GM12875 (cell line): ENCODE measurements around the gene RABGAP1L.
"Not testable (repeated sequence)": the region's sequence is repeated elsewhere in the genome, so short reads cannot be mapped to it uniquely, and the experiment has no call there.

ENCODE experiments used
- H3K4me3 ChIP-seq: one replicate; pipeline ENCODE4 v1.5.1; 2011; ENCODE audit warnings: low read depth, low read length, control low read depth
- TF ChIP-seq, protein P1 (sequence below): IDR thresholded peaks from 2 replicates; pipeline ENCODE4 v1.5.1; 2011; ENCODE audit warnings: low read depth, mild to moderate bottlenecking, control low read depth, inconsistent platforms, low read length, moderate library complexity, borderline replicate concordance; ENCODE audit not compliant: insufficient read depth

The RABGAP1L gene

DNA sequence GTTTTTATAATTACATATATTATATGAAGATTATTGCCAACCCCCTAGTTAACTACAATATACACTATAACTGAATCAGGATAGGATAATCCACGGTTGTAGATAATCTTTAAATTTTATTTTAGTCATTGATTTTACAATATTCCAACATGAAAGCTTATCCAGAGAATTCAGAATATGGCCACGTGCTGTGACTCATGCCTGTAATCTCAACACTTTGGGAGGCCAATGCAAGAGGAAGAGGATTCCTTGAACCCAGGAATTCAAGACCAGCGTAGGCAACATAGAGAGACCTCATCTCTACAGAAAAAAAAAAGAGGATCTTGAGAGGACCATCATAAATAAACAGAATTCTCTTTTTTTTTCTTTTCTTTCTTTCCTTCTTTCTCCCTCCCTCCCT is 720.9 kb downstream of the RABGAP1L start:
- TF ChIP-seq, protein P1, sequence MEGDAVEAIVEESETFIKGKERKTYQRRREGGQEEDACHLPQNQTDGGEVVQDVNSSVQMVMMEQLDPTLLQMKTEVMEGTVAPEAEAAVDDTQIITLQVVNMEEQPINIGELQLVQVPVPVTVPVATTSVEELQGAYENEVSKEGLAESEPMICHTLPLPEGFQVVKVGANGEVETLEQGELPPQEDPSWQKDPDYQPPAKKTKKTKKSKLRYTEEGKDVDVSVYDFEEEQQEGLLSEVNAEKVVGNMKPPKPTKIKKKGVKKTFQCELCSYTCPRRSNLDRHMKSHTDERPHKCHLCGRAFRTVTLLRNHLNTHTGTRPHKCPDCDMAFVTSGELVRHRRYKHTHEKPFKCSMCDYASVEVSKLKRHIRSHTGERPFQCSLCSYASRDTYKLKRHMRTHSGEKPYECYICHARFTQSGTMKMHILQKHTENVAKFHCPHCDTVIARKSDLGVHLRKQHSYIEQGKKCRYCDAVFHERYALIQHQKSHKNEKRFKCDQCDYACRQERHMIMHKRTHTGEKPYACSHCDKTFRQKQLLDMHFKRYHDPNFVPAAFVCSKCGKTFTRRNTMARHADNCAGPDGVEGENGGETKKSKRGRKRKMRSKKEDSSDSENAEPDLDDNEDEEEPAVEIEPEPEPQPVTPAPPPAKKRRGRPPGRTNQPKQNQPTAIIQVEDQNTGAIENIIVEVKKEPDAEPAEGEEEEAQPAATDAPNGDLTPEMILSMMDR: no peak
- no peak overlapping the region for H3K4me3 ChIP-seq

DNA sequence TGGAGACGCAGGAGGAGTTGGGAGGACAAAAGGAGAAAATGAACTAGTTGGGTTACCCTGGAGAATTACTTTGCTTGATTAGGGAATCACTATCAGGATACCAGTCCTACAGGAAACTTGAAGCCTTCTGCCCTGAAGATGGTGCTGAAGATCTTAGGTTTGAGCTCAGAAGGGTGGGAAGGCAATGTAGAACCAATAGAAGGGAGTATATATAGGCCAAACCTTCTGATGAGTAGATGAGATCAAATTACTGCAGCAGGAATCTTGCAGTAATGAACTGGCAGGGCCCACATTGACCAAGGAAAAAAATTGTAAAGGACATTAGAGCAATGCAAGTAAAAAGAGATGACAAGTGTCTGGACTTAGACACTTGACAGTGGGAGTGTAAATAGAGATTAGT is 724.1 kb downstream of the RABGAP1L start:
- TF ChIP-seq, protein P1: no peak
- H3K4me3 ChIP-seq: no peak overlapping the region

DNA sequence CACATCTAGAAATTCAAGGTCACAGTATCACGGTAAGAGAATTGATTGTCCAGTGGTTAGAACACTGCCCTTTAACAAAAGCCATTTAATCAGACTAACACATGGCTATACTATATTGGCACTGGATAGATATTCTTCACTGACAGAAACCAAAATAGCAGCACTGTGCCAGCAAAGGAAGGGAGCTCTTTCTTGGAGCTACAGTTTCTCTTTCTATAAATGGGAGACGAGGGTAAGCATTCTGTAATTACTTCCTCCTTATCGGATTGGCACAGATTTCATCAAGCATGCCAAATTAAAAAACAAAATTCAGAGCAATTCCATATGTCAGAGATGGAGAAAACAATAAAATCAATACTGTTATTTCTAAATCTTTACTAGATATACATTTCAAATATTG is 724.7 kb downstream of the RABGAP1L start:
- H3K4me3 ChIP-seq: no peak overlapping the region
- TF ChIP-seq, protein P1: no peak

DNA sequence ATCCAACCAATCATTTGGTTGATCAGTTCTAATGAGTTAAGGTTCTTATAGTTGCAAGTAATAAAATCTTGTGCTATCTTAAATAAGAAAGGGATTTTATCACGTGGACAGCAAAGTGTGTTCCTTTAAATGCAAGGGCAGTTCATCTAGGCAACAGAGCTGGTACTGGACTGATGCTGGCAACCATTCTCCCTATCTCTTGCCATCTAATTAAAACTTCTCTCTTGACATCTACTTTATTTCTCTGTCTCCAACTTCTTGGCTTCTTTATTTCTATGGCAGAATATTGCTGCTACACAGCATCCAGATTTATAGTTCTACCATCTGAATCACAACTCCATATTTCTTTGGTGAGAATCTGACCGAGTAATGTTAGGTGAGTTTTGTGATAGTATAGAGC is 725.2 kb downstream of the RABGAP1L start:
- no peak overlapping the region for H3K4me3 ChIP-seq
- TF ChIP-seq, protein P1: no peak

DNA sequence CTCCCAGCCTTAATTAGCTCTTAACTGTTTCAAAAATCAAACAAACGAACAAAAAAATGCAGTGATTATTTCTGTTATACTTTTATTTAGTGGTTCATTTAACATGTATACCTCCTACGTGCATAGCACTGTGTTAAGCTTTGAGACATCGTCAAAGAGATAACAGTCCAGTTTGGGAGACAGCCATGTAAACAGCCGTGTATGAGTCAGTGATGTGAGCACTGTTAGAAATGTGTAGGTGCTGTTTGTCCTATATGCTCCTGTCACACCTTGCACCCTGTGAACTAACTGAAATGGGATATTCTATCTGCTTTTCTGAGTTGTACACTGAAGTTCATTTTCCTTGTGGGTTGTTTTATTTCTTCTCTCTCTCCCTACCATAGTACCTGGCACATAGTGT is 730.7 kb downstream of the RABGAP1L start:
- TF ChIP-seq, protein P1: no peak
- no peak overlapping the region for H3K4me3 ChIP-seq

DNA sequence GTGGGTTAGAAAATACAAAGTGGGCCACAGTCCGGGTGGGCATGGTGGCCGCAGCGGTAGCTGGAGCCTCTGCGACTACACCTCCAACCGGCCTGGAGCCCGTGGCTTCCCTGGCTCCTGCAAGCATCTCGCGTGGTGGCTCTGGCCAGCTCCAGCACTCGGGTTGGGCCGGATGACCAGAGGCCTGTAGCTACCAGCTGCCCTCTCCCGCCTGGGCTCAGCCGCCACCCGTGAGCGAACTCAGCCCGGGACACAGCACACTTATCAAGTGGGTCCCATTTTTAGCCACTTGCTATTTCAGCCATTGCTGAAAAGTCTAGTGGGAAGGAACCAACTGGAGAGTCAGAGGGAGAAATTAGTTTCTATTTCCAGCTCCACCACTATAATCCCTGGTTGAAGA is 732.7 kb downstream of the RABGAP1L start:
- TF ChIP-seq, protein P1: no peak
- H3K4me3 ChIP-seq: no peak overlapping the region

DNA sequence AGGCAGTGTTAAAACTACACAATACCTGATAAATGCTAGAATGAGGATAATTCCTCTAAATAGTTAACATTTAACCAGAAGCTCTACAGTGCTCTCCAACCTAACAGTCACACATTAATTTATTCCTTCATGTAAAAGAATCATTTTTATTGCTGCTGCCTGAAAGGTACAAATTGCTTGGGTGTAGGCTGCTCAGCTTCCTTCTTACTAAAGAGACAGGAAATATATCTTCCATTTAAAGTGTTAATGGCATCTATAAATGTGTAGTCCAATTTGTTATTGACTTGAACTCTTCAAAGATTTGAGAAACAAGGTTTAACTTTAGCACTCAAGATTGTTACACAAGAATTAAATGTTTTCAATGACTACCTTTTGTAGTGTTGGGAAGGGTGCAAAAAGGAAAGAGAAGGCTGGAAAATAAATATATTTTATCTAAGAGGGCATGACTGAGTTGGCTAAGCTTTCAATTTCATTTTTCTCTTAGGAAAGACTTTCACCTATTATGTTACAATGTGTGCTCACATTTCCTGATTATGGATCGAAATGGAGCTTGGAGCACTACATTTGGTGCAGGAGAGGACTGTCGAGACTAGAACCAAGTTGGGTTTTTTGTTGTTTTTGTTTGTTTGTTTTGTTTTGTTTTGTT is 734.9 kb downstream of the RABGAP1L start:
- H3K4me3 ChIP-seq: no peak overlapping the region
- TF ChIP-seq, protein P1: no peak

DNA sequence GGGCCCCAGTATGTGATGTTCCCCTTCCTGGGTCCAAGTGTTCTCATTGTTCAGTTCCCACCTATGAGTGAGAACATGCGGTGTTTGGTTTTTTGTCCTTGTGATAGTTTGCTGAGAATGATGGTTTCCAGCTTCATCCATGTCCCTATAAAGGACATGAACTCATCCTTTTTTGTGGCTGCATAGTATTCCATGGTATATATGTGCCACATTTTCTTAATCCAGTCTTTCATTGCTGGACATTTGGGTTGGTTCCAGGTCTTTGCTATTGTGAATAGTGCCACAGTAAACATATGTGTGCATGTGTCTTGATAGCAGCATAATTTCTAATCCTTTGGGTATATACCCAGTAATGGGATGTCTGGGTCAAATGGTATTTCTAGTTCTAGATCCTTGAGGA is 736.3 kb downstream of the RABGAP1L start:
- not testable (repeated sequence) for H3K4me3 ChIP-seq
